BLaER1 treated with 17β-estradiol and CSF1 and Interleukin-3, amounts not matched to agents 10 nM and 100 nM (cell line): ENCODE results near the gene OR14A16.

Experiments
- H3K27ac ChIP-seq, 11 experiments: shearing (Covaris generic); formaldehyde crosslinking; 2 replicates each; pipeline ENCODE4 v1.8.1; 2022
- H3K27me3 ChIP-seq, 11 experiments: shearing (Covaris generic); formaldehyde crosslinking; 2 replicates each; pipeline ENCODE4 v1.8.1; 2022
- H3K36me3 ChIP-seq, 11 experiments: shearing (Covaris generic); formaldehyde crosslinking; 2 replicates each; pipeline ENCODE4 v1.8.1; 2022
- H3K4me1 ChIP-seq, 10 experiments: shearing (Covaris generic); formaldehyde crosslinking; 2 replicates each; pipeline ENCODE4 v1.8.1; 2022
- H3K4me2 ChIP-seq, 11 experiments: shearing (Covaris generic); formaldehyde crosslinking; 2 replicates each; pipeline ENCODE4 v1.8.1; 2022
- H3K4me3 ChIP-seq, 10 experiments: shearing (Covaris generic); formaldehyde crosslinking; 2 replicates each; pipeline ENCODE4 v1.8.1; 2022
- H3K9ac ChIP-seq, 11 experiments: shearing (Covaris generic); formaldehyde crosslinking; 2 replicates each; pipeline ENCODE4 v1.8.1; 2022
- H3K9me3 ChIP-seq, 11 experiments: shearing (Covaris generic); formaldehyde crosslinking; replicated peaks in 1 of 11; 2 replicates each; pipeline ENCODE4 v1.8.1; 2022
- H4K20me1 ChIP-seq, 11 experiments: shearing (Covaris generic); formaldehyde crosslinking; 2 replicates each; pipeline ENCODE4 v1.8.1; 2022
- Cebpa-rat ChIP-seq, 11 experiments: shearing (Covaris generic); IDR thresholded peaks; 2 replicates each; pipeline ENCODE4 v1.8.1; 2022

Gene OR14A16, protein sequence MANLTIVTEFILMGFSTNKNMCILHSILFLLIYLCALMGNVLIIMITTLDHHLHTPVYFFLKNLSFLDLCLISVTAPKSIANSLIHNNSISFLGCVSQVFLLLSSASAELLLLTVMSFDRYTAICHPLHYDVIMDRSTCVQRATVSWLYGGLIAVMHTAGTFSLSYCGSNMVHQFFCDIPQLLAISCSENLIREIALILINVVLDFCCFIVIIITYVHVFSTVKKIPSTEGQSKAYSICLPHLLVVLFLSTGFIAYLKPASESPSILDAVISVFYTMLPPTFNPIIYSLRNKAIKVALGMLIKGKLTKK

DNA sequence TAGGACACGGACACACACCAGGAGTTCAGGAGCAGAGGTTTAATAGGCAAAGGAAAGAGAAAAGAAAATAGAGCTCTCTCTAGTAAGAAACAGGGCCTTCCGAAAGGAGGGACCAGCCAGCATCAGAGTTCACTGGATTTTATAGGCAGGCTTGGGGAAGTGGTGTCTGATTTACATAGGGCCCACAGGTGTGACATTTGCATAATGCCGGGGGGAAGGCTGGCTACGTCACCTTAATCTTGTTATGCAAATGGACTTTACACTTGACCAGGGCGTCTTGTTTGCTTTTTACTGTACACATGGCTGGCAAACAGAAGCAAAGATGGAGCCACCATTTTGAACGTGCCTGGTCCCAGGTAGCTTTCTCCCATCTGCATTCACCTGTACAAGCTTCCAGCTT is at the start of gene OR14A16:
OR14A16 (minus strand) TSS at position 97 of the 400 bp plus-strand sequence. CDS start 8,390 bp downstream, outside the sequence.
- Histone ChIP-seq H3K36me3 (no peaks in the 10 kb centered on the region), H3K4me3 (no peak within 1 kb of the TSS), H3K27me3 (no peaks in the 10 kb centered on the region), H4K20me1 (no peaks in the 10 kb centered on the region), H3K4me2 (no peak within 1 kb of the TSS), H3K27ac (no peak within 1 kb of the TSS), H3K4me1 (no peaks in the 10 kb centered on the region), H3K9ac (no peak within 1 kb of the TSS), H3K9me3 (no peaks in the 10 kb centered on the region)
- TF ChIP-seq Cebpa-rat (IDR thresholded peaks at IDR 0.05) = no peak

DNA sequence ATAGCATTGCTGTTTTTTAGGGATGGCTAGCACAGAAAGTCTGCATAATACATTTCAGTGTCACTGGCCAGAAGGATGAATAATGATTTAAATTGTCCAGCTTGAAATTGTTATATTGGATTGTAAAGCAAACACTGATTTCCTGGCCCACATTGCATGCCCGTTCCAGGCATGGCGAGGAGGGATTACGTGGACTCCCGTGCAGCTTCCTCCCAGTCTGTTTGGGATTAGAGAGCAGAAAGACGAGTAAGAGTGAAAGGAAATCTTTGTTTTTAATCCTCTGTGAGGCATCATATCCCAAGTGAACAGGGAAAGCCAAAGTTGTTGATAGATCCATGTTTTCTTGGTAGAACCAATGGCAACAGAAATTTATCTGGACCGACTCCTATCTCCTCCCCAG is 41.5 kb upstream of the OR14A16 start:
- TF ChIP-seq Cebpa-rat (IDR thresholded peaks at IDR 0.05) = no peak
- H3K4me3 ChIP-seq = no peak overlapping the region
- H4K20me1 ChIP-seq = no peaks in the 10 kb centered on the region; a peak in 1 of 22 replicates
- H3K36me3 ChIP-seq = peaks cover 13 to 71% (median 30%) of the 10 kb centered on the region in 11 experiments; a peak in 19 of 22 replicates
- H3K4me1 ChIP-seq = no peaks in the 10 kb centered on the region
- H3K27me3 ChIP-seq = no peaks in the 10 kb centered on the region
- no peak overlapping the region for H3K4me2 ChIP-seq
- H3K9me3 ChIP-seq = peaks cover 0 to 14% (median 4%) of the 10 kb centered on the region in 11 experiments; a peak in 6 of 22 replicates
- no peak overlapping the region for H3K27ac ChIP-seq
- H3K9ac ChIP-seq = no peak overlapping the region

DNA sequence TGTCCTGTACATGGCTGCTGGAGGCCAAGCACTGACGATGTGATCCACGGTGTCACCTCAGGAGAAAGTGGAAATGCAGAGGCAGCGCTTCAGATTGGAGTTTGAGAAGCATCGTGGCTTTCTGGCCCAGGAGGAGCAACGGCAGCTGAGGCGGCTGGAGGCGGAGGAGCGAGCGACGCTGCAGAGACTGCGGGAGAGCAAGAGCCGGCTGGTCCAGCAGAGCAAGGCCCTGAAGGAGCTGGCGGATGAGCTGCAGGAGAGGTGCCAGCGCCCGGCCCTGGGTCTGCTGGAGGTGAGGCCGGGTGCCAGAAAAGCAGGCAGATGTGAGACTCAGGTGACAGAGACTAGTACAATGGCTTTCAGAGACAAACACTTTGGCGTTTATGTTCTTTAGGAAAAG is 40.7 kb upstream of the OR14A16 start:
- Histone ChIP-seq H3K9ac (no peak overlapping the region), H3K4me3 (no peak overlapping the region), H3K27ac (no peak overlapping the region), H3K9me3 (peaks cover 0 to 7% (median 0%) of the 10 kb centered on the region in 11 experiments; a peak in 2 of 22 replicates), H3K4me1 (no peaks in the 10 kb centered on the region), H3K4me2 (no peak overlapping the region), H4K20me1 (no peaks in the 10 kb centered on the region; a peak in 1 of 22 replicates), H3K36me3 (peaks cover 8 to 68% (median 25%) of the 10 kb centered on the region in 11 experiments; a peak in 19 of 22 replicates), H3K27me3 (no peaks in the 10 kb centered on the region)
- TF ChIP-seq Cebpa-rat (IDR thresholded peaks at IDR 0.05) = no peak

DNA sequence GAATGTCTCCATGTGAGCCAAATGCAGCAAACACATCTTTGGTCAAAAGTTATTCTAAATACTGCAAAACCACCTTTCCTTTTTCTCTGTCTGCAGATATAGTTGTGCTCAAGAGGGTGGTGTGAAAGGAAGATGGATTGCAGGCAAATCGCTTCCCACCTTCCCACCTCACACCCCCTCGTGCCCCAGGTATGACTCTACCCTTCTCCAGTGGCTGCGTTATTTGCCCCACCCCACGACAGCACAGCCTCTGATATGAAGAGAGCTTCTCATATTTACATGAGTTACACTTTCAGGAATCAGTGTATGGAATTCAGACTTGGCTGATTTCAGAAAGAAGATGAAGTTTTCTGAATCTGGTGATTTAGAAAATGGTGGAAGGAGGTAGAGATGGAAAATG is 38.8 kb upstream of the OR14A16 start:
- Histone ChIP-seq H3K9ac (no peak overlapping the region), H3K4me3 (no peak overlapping the region), H4K20me1 (no peaks in the 10 kb centered on the region; a peak in 1 of 22 replicates), H3K4me1 (peaks cover 0 to 8% (median 4%) of the 10 kb centered on the region in 10 experiments; a peak in 3 of 20 replicates), H3K36me3 (peaks cover 0 to 49% (median 6%) of the 10 kb centered on the region in 11 experiments; a peak in 15 of 22 replicates), H3K27me3 (no peaks in the 10 kb centered on the region), H3K9me3 (peaks cover 0 to 1% (median 0%) of the 10 kb centered on the region in 11 experiments; a peak in 3 of 22 replicates), H3K4me2 (no peak overlapping the region), H3K27ac (no peak overlapping the region)
- no peak for TF ChIP-seq Cebpa-rat (IDR thresholded peaks at IDR 0.05)

DNA sequence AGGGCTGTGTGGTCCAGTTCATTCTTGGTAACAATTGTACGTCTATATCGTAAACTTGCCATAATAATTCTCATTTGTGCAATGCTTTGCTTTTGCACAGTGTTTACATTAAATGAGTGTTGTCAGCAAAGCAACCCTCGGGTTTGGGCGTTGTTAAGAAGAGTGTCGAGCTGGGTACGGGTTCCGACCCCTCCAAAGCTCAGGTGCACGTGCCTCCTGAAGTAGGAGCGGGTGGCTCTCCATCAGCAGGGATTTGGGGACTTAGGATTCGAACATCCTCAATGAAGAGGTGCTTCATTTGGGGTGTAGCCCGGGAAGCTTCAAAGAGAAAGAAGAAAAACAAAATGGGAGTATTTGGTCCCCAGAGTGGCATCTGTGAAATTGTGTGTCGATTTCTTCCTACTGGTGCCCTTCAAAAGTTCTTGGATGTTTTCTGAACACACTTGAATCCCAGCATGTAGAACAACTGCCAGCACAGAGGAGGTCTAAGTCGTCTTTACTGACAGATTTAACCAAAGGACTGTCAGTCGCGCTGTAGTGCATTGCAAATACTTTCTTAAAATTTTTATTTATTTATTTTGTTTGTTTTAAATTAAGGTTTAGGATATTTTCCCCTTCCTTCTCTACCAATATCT is 34.2 kb upstream of the OR14A16 start:
- H3K4me3 ChIP-seq = peak overlapping the region; percentile 66 to 79 (median 70)

DNA sequence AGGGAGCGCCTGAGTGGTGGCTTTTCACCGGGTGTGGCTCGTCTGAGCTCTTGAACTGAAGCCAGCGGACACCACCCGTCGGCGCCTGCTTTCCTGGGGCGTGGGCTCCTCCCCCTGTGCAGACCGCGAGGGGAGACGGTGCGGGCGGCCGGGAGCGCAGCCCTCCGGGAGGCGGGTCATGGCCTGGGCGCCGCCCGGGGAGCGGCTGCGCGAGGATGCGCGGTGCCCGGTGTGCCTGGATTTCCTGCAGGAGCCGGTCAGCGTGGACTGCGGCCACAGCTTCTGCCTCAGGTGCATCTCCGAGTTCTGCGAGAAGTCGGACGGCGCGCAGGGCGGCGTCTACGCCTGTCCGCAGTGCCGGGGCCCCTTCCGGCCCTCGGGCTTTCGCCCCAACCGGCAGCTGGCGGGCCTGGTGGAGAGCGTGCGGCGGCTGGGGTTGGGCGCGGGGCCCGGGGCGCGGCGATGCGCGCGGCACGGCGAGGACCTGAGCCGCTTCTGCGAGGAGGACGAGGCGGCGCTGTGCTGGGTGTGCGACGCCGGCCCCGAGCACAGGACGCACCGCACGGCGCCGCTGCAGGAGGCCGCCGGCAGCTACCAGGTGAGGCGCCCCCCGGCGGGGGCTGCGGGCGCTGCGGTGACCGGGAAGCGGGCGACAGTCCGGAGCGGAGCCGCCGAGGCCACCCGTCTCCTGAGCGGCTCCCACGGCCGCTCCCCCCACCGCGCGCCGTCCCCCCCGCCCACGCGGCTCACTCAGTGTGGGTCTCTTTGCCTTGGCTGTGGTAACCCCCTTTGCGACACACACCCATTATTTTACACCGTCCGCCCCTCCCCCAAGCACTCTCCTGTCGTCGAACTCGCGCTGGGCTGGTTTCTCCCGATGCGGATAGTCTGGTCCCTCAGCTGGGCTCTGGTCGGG is 33.4 kb upstream of the OR14A16 start, which contains the start of gene TRIM58:
TRIM58 (plus strand) TSS at position 119 of the 916 bp plus-strand sequence; CDS start at position 179, 60 bp downstream.
- H3K27ac ChIP-seq = peak within 1 kb of the TSS in 10 of 11 experiments; percentile 54 to 86 (median 70); a peak in 20 of 22 replicates
- peaks cover 0 to 11% (median 8%) of the 10 kb centered on the region in 11 experiments; a peak in 14 of 22 replicates for H3K9me3 ChIP-seq
- TF ChIP-seq Cebpa-rat (IDR thresholded peaks at IDR 0.05) = no peak
- H3K27me3 ChIP-seq = no peaks in the 10 kb centered on the region
- H3K36me3 ChIP-seq = peaks cover 0 to 12% (median 0%) of the 10 kb centered on the region in 11 experiments; a peak in 3 of 22 replicates
- H4K20me1 ChIP-seq = no peaks in the 10 kb centered on the region; a peak in 1 of 22 replicates
- peak within 1 kb of the TSS; percentile 58 to 81 (median 74) for H3K4me2 ChIP-seq
- H3K4me1 ChIP-seq = peaks cover 0 to 52% (median 18%) of the 10 kb centered on the region in 10 experiments; a peak in 17 of 20 replicates
- H3K9ac ChIP-seq = peak within 1 kb of the TSS; percentile 66 to 82 (median 79)
- H3K4me3 ChIP-seq = peak within 1 kb of the TSS; percentile 66 to 79 (median 70)

More for the DNA sequence above, 34.2 kb upstream of the OR14A16 start:
- Histone ChIP-seq H3K27me3 (no peaks in the 10 kb centered on the region), H4K20me1 (no peaks in the 10 kb centered on the region; a peak in 1 of 22 replicates), H3K4me2 (peak overlapping the region; percentile 58 to 81 (median 74)), H3K9me3 (peaks cover 0 to 11% (median 8%) of the 10 kb centered on the region in 11 experiments; a peak in 14 of 22 replicates), H3K4me1 (peaks cover 0 to 45% (median 11%) of the 10 kb centered on the region in 10 experiments; a peak in 12 of 20 replicates), H3K9ac (peak overlapping the region; percentile 66 to 82 (median 79); a peak in 21 of 22 replicates), H3K36me3 (peaks cover 0 to 18% (median 0%) of the 10 kb centered on the region in 11 experiments; a peak in 5 of 22 replicates), H3K27ac (peak overlapping the region in 7 of 11 experiments; percentile 61 to 86 (median 78); a peak in 12 of 22 replicates)
- no peak for TF ChIP-seq Cebpa-rat (IDR thresholded peaks at IDR 0.05)

DNA sequence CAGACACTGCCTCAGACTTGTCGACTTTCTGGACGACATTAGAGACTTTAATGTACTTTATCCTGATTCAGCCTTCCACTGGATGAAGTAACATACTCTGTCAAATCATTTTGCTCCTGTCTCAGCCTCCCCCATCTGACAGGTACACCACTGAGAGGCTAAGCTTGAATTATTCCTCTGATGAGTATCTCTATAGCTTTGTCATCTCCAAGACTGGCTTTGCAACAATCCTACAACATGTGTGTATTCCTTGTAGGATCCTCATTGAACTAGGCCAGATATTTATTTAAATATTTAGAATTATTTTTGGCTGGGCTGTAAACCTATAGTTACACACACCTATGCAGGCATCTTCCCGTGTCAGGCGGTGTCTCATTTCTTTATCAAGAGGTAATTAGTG is 32.0 kb upstream of the OR14A16 start:
- no peak overlapping the region for H3K27ac ChIP-seq
- TF ChIP-seq Cebpa-rat (IDR thresholded peaks at IDR 0.05) = no peak
- no peak overlapping the region for H3K4me3 ChIP-seq
- H3K4me2 ChIP-seq = peak overlapping the region in 3 of 11 experiments; percentile 71 to 80 (median 74); a peak in 5 of 22 replicates
- no peaks in the 10 kb centered on the region for H3K27me3 ChIP-seq
- peaks cover 0 to 11% (median 8%) of the 10 kb centered on the region in 11 experiments; a peak in 14 of 22 replicates for H3K9me3 ChIP-seq
- no peaks in the 10 kb centered on the region; a peak in 1 of 22 replicates for H4K20me1 ChIP-seq
- peaks cover 0 to 61% (median 23%) of the 10 kb centered on the region in 10 experiments; a peak in 17 of 20 replicates for H3K4me1 ChIP-seq
- peaks cover 0 to 9% (median 0%) of the 10 kb centered on the region in 11 experiments; a peak in 3 of 22 replicates for H3K36me3 ChIP-seq
- H3K9ac ChIP-seq = no peak overlapping the region
